ACC112 (cell line): ENCODE data around the gene SELENOI.

Experiments used
- H2AFZ ChIP-seq: fragments of 200-600 bp; sonication (generic); one replicate; pipeline ENCODE4 v1.6.0; 2017; ENCODE audit warnings: antibody characterized with exemption, low read length; ENCODE audit not compliant: unreplicated experiment
- H3K27ac ChIP-seq: fragments of 200-600 bp; sonication (generic); 2 replicates; pipeline ENCODE4 v1.5.1; 2014; ENCODE audit warnings: low read depth, mild to moderate bottlenecking, antibody characterized with exemption, low read length, moderate library complexity
- H3K27me3 ChIP-seq: fragments of 200-600 bp; sonication (generic); 2 replicates; pipeline ENCODE4 v1.6.1; 2014; ENCODE audit warnings: mild to moderate bottlenecking, antibody characterized with exemption, low read length, moderate library complexity, mixed read lengths; ENCODE audit not compliant: insufficient read depth
- H3K36me3 ChIP-seq: fragments of 200-600 bp; sonication (generic); 2 replicates; pipeline ENCODE4 v1.6.1; 2016; ENCODE audit warnings: mild to moderate bottlenecking, antibody characterized with exemption, low read length, moderate library complexity, mixed read lengths; ENCODE audit not compliant: insufficient read depth
- H3K4me1 ChIP-seq: fragments of 200-600 bp; sonication (generic); one replicate; pipeline ENCODE4 v1.6.1; 2016; ENCODE audit warnings: low read length, mixed read lengths; ENCODE audit not compliant: insufficient read depth, unreplicated experiment, control insufficient read depth
- H3K4me3 ChIP-seq: fragments of 200-600 bp; sonication (generic); 2 replicates; pipeline ENCODE4 v1.5.1; 2014; ENCODE audit warnings: mild to moderate bottlenecking, low read depth, low read length
- H3K79me2 ChIP-seq: fragments of 200-600 bp; sonication (generic); one replicate; pipeline ENCODE4 v1.6.0; 2016; ENCODE audit warnings: low read length; ENCODE audit not compliant: control insufficient read depth, unreplicated experiment, insufficient read depth

SELENOI gene

DNA sequence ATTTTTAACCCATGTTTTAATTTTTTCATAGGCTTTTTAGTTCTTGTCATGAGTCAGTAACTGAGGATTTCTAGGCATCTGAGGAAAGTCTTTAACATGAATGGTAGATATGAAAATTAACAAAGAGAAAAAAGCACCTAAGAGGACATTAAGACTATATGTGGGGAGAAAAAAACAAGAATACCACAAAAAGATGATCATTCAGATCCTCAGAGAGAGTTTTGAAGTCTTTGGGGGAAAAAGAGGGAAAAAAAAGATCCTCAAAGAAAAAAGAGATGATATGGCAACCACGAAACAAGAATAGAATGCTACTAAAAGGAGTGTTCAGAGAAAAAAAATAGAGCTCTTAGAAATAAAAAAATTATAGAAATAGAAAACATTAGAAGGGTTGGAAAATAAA is 63.8 kb downstream of the SELENOI start:
- Histone ChIP-seq H3K4me3 (no peak overlapping the region), H3K27ac (no peak overlapping the region), H3K79me2 (no peaks in the 10 kb centered on the region), H3K36me3 (no peaks in the 10 kb centered on the region), H3K27me3 (no peaks in the 10 kb centered on the region; the same call in 1 of the 2 replicates), H3K4me1 (peaks cover 4% of the 10 kb centered on the region), H2AFZ (no peak overlapping the region)

DNA sequence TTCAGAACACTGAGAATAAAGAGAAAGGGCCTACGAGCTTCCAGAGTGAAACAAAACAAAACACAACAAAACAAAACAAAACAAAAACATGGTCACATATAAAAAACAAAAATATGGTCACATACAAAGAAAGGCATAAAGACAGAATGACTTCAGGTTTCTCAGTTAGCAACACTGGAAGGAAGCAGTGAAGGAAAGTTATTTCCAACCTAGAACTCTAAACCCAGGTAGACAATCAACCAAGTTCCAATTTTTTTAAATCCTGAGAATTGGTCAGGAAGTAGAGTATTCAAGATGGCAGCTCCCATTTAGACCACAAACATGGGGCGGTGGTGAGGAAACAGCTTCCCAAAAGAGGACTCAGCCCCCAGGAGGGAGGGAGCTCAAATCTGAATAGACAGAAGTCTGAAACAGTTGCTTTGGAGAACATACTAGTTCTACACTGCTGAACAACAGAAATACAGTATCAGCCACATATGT is 64.9 kb downstream of the SELENOI start:
- Histone ChIP-seq H3K4me3 (no peak overlapping the region), H2AFZ (no peak overlapping the region), H3K27me3 (no peaks in the 10 kb centered on the region; the same call in 1 of the 2 replicates), H3K79me2 (no peaks in the 10 kb centered on the region), H3K27ac (no peak overlapping the region), H3K36me3 (no peaks in the 10 kb centered on the region), H3K4me1 (peaks cover 4% of the 10 kb centered on the region)

DNA sequence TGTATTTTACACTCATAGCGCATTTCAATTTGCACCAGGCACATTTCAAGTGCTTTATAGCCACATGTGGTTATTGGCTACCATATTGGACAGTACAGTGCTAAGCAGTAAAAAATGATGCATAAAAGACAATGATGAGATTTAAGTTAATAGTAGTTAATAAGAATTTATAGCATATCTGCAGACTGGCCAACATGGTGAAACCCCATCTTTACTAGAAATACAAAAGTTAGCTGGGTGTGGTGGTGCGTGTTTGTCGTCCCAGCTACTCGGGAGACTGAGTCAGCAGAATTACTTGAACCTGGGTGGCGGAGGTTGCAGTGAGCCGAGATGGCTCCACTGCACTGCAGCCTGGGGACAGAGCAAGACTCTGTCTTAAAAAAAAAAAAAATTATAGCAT is 65.5 kb downstream of the SELENOI start:
- Histone ChIP-seq H3K4me1 (peaks cover 4% of the 10 kb centered on the region), H3K27me3 (no peaks in the 10 kb centered on the region; the same call in 1 of the 2 replicates), H2AFZ (no peak overlapping the region), H3K4me3 (no peak overlapping the region), H3K36me3 (no peaks in the 10 kb centered on the region), H3K79me2 (no peaks in the 10 kb centered on the region), H3K27ac (no peak overlapping the region)

DNA sequence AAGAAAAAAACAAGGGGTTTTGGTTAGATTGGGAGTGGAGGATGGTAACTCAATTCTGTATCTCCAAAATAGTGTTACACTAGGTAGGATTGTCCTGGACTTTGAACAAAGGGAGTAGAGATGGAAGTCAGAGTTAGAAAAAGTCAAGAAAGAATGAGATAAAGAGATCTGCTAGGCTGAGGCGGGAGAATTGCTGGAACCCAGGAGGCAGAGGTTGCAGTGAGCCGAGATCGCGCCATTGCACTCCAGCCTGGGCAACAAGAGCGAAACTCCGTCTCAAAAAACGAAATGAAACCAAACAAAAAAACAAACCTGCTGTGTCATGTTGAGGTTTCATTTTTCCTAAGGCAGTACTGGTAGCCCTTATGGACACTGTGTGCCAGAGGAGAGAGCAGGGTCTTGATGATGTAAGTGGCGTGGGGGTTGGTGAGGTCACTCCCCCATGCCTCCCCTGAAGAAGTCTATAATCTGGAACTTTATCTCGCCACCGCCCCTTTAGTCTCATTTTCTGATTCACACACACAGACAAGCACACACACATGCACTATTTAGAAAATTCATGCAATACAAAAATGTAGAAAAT is 66.2 kb downstream of the SELENOI start:
- no peaks in the 10 kb centered on the region for H3K79me2 ChIP-seq
- no peak overlapping the region for H3K27ac ChIP-seq
- no peak overlapping the region for H3K4me3 ChIP-seq
- no peaks in the 10 kb centered on the region for H3K36me3 ChIP-seq
- H2AFZ ChIP-seq: peak overlapping the region; percentile 45
- no peaks in the 10 kb centered on the region; the same call in 1 of the 2 replicates for H3K27me3 ChIP-seq
- H3K4me1 ChIP-seq: peaks cover 4% of the 10 kb centered on the region

DNA sequence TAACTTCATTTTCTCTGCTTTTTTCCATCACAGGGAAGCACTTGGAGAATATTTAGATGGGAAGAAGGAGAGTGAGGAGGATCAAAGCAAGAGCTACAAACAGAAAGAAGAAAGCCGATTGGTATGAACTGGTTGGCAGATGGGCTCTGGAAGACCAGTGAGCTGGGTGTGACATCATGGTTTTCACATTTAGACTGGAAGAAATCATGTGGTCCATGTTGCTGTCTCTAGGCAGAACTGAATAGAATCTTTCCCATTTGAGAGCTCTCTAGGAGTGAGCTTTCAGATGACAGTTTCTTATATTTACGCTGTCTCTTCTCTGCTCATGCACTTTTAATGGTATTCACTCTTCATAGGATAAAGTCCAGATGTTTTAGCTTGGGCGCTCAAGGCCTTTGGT is 68.4 kb downstream of the SELENOI start:
- Histone ChIP-seq H3K27ac (no peak overlapping the region), H3K79me2 (no peaks in the 10 kb centered on the region), H3K4me3 (no peak overlapping the region), H2AFZ (no peak overlapping the region), H3K27me3 (peaks cover under 1% of the 10 kb centered on the region; the same call in 1 of the 2 replicates), H3K4me1 (peaks cover 4% of the 10 kb centered on the region), H3K36me3 (no peaks in the 10 kb centered on the region)

DNA sequence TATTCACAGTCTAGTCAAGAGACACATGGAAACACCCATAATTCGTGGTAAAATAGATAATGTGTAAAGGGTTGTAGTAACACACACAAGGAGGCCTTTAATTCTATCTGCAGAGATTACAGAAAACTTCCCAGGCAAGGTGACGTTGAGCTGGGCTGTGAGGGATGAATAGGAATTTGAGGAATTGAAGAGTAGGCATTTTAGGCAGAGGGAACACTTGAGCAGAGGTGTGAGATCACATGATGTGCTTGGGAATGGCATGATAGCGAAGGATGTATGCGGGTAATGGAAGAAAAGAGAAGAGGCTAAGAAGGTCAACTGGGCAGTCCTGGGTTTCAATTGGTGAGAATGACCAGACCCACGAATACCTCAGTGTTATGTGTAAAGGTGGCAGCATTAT is 76.0 kb downstream of the SELENOI start:
- no peak overlapping the region for H2AFZ ChIP-seq
- no peaks in the 10 kb centered on the region for H3K4me1 ChIP-seq
- no peak overlapping the region for H3K4me3 ChIP-seq
- H3K27ac ChIP-seq: no peak overlapping the region
- no peaks in the 10 kb centered on the region for H3K36me3 ChIP-seq
- peaks cover 9% of the 10 kb centered on the region; the same call in 1 of the 2 replicates for H3K27me3 ChIP-seq
- no peaks in the 10 kb centered on the region for H3K79me2 ChIP-seq

DNA sequence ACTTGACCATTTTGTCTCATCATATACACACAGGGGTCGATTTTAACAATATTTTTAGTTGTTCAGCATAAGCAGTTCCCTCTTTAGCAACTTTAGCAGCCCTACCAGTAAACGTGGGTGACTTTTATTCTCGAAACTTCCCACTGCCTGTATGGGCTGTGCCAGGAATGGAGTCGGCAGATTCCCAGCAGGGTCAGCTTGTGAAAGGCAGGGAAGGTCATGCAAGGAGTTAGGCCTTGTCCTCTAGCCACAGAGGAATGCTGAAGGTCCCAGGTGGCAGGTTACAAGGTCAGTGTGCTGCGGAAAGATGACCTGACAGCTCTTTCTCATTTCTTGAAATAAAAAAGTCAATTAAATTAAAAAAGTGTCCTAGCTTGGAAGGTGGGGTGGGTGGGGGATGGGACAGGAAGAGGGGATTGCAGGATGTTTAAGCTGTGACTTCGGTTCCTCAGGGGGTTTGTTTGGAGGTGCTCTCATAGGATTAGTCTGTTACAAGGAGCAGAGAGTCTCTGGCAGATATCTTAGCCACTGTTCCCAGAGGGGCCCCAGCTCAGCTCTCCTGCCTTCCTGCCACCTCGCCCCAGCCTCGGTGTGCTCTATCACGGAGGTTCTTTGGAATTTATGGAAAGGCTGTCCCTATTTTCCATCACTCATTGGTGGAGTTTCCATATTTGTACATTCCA is 77.1 kb downstream of the SELENOI start:
- Histone ChIP-seq H3K36me3 (no peaks in the 10 kb centered on the region), H2AFZ (no peak overlapping the region), H3K4me1 (no peaks in the 10 kb centered on the region), H3K27ac (no peak overlapping the region), H3K79me2 (no peaks in the 10 kb centered on the region), H3K4me3 (no peak overlapping the region), H3K27me3 (peaks cover 9% of the 10 kb centered on the region; the same call in 1 of the 2 replicates)

DNA sequence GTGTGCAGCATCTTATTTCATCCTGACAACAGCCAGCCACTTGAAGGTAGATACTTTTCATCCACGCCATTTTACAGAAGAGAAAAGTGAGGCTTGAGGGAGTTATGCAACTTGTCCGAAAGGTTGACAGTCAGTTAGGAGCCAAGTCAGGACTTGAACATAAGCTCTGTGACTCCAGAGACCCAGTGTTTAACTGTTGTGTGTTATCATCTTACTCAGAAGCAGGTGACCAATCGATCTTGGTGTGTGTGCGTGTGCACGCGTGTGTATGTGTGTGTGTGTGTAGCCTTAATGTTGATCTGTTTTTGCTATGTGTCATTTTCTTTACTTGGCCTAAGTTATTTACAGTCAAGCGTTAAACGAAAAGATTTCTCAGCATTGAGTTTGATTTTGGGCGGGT is 77.8 kb downstream of the SELENOI start:
- H3K4me3 ChIP-seq: no peak overlapping the region
- no peaks in the 10 kb centered on the region for H3K36me3 ChIP-seq
- H3K4me1 ChIP-seq: no peaks in the 10 kb centered on the region
- H3K27me3 ChIP-seq: peaks cover 9% of the 10 kb centered on the region; the same call in 1 of the 2 replicates
- no peak overlapping the region for H2AFZ ChIP-seq
- H3K79me2 ChIP-seq: no peaks in the 10 kb centered on the region
- no peak overlapping the region for H3K27ac ChIP-seq

DNA sequence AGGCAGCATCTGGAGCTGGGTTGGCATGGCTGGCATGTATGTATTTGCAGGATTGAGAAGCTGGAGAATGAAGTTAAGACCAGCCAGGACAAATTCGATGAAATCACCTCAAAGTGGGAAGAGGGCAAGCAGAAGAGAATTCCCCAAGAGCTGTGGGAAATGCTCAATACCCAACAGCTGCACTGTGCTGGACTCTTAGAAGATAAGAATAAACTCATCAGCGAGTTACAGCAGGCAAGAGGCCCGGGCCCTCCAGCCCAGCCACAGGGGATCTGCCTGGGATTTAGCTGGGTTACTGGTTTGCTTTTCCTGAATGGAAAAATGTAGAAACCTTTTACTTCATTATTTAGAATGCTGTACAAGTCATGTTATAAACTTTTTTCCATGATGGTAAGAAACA is 78.3 kb downstream of the SELENOI start:
- H3K27me3 ChIP-seq: peaks cover 9% of the 10 kb centered on the region; the same call in 1 of the 2 replicates
- no peaks in the 10 kb centered on the region for H3K79me2 ChIP-seq
- H3K36me3 ChIP-seq: no peaks in the 10 kb centered on the region
- no peak overlapping the region for H3K27ac ChIP-seq
- H2AFZ ChIP-seq: no peak overlapping the region
- no peak overlapping the region for H3K4me3 ChIP-seq
- no peaks in the 10 kb centered on the region for H3K4me1 ChIP-seq

DNA sequence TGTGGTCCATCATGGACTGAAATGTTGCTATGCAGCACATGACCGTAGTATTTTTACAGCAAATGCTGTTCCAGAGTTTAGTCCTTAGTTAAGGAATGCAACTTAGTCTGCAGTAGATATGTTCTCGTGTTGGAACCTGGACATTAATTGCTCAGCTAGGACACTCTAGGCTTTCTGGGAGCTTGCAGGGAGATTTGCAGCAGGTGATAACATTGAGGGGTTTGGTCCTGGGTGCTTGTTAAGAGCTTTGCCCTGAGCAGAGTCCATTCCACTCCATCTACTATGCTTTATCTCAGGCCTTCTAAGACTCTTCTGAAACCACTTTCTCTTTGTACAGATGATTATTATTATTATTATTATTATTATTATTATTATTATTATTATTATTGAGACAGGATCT is 82.9 kb downstream of the SELENOI start:
- no peak overlapping the region for H3K4me3 ChIP-seq
- H3K4me1 ChIP-seq: no peaks in the 10 kb centered on the region
- no peak overlapping the region for H3K27ac ChIP-seq
- no peaks in the 10 kb centered on the region for H3K79me2 ChIP-seq
- H3K27me3 ChIP-seq: no peaks in the 10 kb centered on the region
- H2AFZ ChIP-seq: no peak overlapping the region
- no peaks in the 10 kb centered on the region for H3K36me3 ChIP-seq
